ENCODE results near the gene MTOR. TPM values are rescaled to one million over a fixed set of nuclear protein-coding genes. Genes with fewer than 3 reads are reported as not detected.

MTOR gene
- total and polyA plus RNA-seq, 10 of the 15 experiments (the other 5 are each of a cell fraction or from before 2014, with no cell fraction given) = 6.6 to 41.8 (median 29.8) TPM

DNA sequence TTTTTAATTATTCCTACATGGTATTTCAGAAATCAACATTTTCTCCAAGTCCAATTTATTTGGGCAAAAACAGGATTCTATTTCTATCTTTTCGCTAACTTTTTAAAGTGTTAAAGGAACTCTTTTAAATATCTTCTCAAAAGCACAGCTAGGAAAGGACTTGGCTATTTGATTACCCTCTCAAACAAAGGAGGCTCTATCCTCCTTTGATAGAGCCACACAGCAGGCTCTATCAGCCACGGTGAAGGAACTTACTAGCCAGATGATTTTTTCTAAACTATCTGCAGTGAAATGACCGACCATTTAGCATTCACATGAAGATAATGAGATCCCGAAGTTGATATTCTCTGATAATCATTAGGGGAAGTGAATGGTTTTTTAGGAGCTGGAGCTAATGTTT is 64.1 kb downstream of the MTOR start:
- POLR2A ChIA-PET = no interaction called here
- FAIRE-seq (no peak), ATAC-seq (no peak), DNase-seq (ENCODE audit: low read depth, low spot score) (no peak)
- no TSS peak for BruUV-seq (replicated peaks)
- WGBS (ENCODE audit: insufficient coverage, insufficient replicate concordance, low lambda C conversion rate, missing lambda C conversion rate) = 99% methylated on average over 4 of the region's 4 CpGs
- no peaks in the 10 kb centered on the region for H3K4me1 ChIP-seq (ENCODE audit: control insufficient read depth, insufficient read depth, low read length)
- RAD21 ChIA-PET (ENCODE audit: unreplicated experiment) = no interaction called here
- H3K4me3 ChIP-seq = no peak overlapping the region
- H4K20me1 ChIP-seq (ENCODE audit: control insufficient read depth, insufficient read depth) = no peaks in the 10 kb centered on the region
- H3K9me3 ChIP-seq (replicated peaks; ENCODE audit: control insufficient read depth, insufficient read depth, low read length) = no peaks in the 10 kb centered on the region
- in situ Hi-C loops (cut with MboI) (no loop called here), intact Hi-C loops (cut with micrococcal nuclease; ENCODE audit: unreplicated experiment) (no loop called here)
- H3K36me3 ChIP-seq (ENCODE audit: control insufficient read depth in 2 of 2, insufficient read depth in 2 of 2, low read length in 1 of 2) = peaks cover 10 to 16% of the 10 kb centered on the region in 2 experiments; a peak in 3 of 4 replicates
- H3K27me3 ChIP-seq (replicated peaks in 1 of 2; ENCODE audit: control insufficient read depth in 2 of 2, insufficient read depth in 2 of 2, low read length in 1 of 2) = no peaks in the 10 kb centered on the region
- SMC1A ChIA-PET (ENCODE audit: uncharacterized antibody, unreplicated experiment) = interaction anchor here (1.0 kb wide), 1 partner anchor 12 kb away, joined by 3 read pairs; no protein-coding TSS in a partner anchor
- H3K4me2 ChIP-seq (ENCODE audit: control insufficient read depth, insufficient read depth) = no peak overlapping the region
- H3K79me2 ChIP-seq (ENCODE audit: control insufficient read depth, insufficient read depth, low read length) = no peaks in the 10 kb centered on the region
- no peak overlapping the region for H3K9ac ChIP-seq (ENCODE audit: control insufficient read depth, insufficient read depth, low read length)
- TF ChIP-seq FOXM1 (IDR thresholded peaks at IDR 0.05; ENCODE audit: low read depth, low read length) (no peak), CREB1 (IDR thresholded peaks at IDR 0.05; ENCODE audit: low read depth) (no peak), SIN3A (IDR thresholded peaks at IDR 0.05; ENCODE audit: low read depth, low read length) (no peak), KAT2A (conservative IDR thresholded peaks at IDR 0.05; ENCODE audit: control insufficient read depth, low read depth, low read length) (no peak), ESRRA (IDR thresholded peaks at IDR 0.05; ENCODE audit: low read length) (no peak), RB1 (IDR thresholded peaks at IDR 0.05; ENCODE audit: borderline replicate concordance) (no peak)
- TF ChIP-seq, protein P1, sequence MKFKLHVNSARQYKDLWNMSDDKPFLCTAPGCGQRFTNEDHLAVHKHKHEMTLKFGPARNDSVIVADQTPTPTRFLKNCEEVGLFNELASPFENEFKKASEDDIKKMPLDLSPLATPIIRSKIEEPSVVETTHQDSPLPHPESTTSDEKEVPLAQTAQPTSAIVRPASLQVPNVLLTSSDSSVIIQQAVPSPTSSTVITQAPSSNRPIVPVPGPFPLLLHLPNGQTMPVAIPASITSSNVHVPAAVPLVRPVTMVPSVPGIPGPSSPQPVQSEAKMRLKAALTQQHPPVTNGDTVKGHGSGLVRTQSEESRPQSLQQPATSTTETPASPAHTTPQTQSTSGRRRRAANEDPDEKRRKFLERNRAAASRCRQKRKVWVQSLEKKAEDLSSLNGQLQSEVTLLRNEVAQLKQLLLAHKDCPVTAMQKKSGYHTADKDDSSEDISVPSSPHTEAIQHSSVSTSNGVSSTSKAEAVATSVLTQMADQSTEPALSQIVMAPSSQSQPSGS (IDR thresholded peaks at IDR 0.05; ENCODE audit: low read length) = no peak
- TF ChIP-seq, protein P2, sequence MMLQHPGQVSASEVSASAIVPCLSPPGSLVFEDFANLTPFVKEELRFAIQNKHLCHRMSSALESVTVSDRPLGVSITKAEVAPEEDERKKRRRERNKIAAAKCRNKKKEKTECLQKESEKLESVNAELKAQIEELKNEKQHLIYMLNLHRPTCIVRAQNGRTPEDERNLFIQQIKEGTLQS (IDR thresholded peaks at IDR 0.05; ENCODE audit: borderline replicate concordance, extremely low read depth, low read depth, low read length) = no peak
- CTCF ChIA-PET = interaction anchor here (1.2 kb wide), 1 partner anchor 9 kb away, joined by 3 read pairs; the partner anchor contains the start of gene ANGPTL7
- no peak overlapping the region for H2AFZ ChIP-seq (ENCODE audit: control insufficient read depth, low read depth, low read length)
- H3K27ac ChIP-seq (ENCODE audit: control insufficient read depth, insufficient read depth) = no peak overlapping the region
